GM19438 (cell line): Measurements from ENCODE around the gene PRKCG.

Source experiments
- ATAC-seq: cut with Tn5 transposase; IDR thresholded peaks from one replicate; pipeline ENCODE4 v1.9.1; 2021; ENCODE audit warnings: low read depth; ENCODE audit not compliant: unreplicated experiment

PRKCG gene

GRCh38 chr19:53897459-53897858 lies 15.5 kb downstream of the PRKCG start:
- ATAC-seq, result no peak

GRCh38 chr19:53898166-53898565 lies 16.2 kb downstream of the PRKCG start:
- no peak for ATAC-seq

GRCh38 chr19:53898636-53899341 lies 16.8 kb downstream of the PRKCG start:
- ATAC-seq, result no peak

GRCh38 chr19:53900191-53900860 lies 18.3 kb downstream of the PRKCG start:
- no peak for ATAC-seq

- ATAC-seq, result no peak
These were observed 21.2 kb downstream of the PRKCG start for GRCh38 chr19:53903055-53903680.

GRCh38 chr19:53904909-53905308 lies 22.9 kb downstream of the PRKCG start:
- ATAC-seq, result no peak

- ATAC-seq, result no peak
These were observed 23.8 kb downstream of the PRKCG start for GRCh38 chr19:53905787-53906186.

- no peak for ATAC-seq
These were observed 24.5 kb downstream of the PRKCG start for GRCh38 chr19:53906211-53907192.

- ATAC-seq, result no peak
These were observed 25.2 kb downstream of the PRKCG start for GRCh38 chr19:53907193-53907581.

GRCh38 chr19:53907690-53908089 lies 25.7 kb downstream of the PRKCG start:
- ATAC-seq, result no peak

- no peak for ATAC-seq
These were observed 26.3 kb downstream of the PRKCG start for GRCh38 chr19:53908106-53908934.

GRCh38 chr19:53908935-53909415 lies 27.0 kb downstream of the PRKCG start, which contains the start of gene CACNG7:
TSS of gene CACNG7 (plus strand) at chr19:53909278. CDS start at chr19:53912832, 3,554 bp downstream.
- no peak for ATAC-seq

GRCh38 chr19:53909471-53910169 lies 27.6 kb downstream of the PRKCG start:
- no peak for ATAC-seq

GRCh38 chr19:53910170-53910518 lies 28.1 kb downstream of the PRKCG start:
- ATAC-seq, result no peak

- no peak for ATAC-seq
These were observed 30.7 kb downstream of the PRKCG start for GRCh38 chr19:53912653-53913052.

- no peak for ATAC-seq
These were observed 33.0 kb downstream of the PRKCG start for GRCh38 chr19:53915000-53915399.

GRCh38 chr19:53916004-53916403 lies 34.0 kb downstream of the PRKCG start:
- no peak for ATAC-seq

GRCh38 chr19:53917356-53917755 lies 35.4 kb downstream of the PRKCG start:
- ATAC-seq, result no peak

GRCh38 chr19:53927739-53928138 lies 45.7 kb downstream of the PRKCG start:
- no peak for ATAC-seq
